LNCAP (cell line): ENCODE measurements around the gene DDX20.

ENCODE experiments used
- CTCF ChIP-seq: fragments of 450-650 bp; IDR thresholded peaks from 2 replicates; pipeline ENCODE4 v1.5.1; 2017; ENCODE audit warnings: mild to moderate bottlenecking

Gene DDX20

GRCh38 chr1:111734426-111734825 lies 21.3 kb upstream of the DDX20 start:
- TF ChIP-seq CTCF: no peak

GRCh38 chr1:111734856-111735255 lies 20.8 kb upstream of the DDX20 start:
- no peak for TF ChIP-seq CTCF

GRCh38 chr1:111735321-111735720 lies 20.4 kb upstream of the DDX20 start:
- no peak for TF ChIP-seq CTCF

GRCh38 chr1:111735858-111736544 lies 19.7 kb upstream of the DDX20 start:
- no peak for TF ChIP-seq CTCF

GRCh38 chr1:111736548-111737215 lies 19.0 kb upstream of the DDX20 start:
- no peak for TF ChIP-seq CTCF

GRCh38 chr1:111737216-111738132 lies 18.2 kb upstream of the DDX20 start:
- no peak for TF ChIP-seq CTCF

- TF ChIP-seq CTCF: no peak
Observed at GRCh38 chr1:111738133-111738435, 17.6 kb upstream of the DDX20 start.
